HG02840 (cell line): Measurements from ENCODE around the gene GRAMD2B.
"Not testable (repeated sequence)": the region's sequence is repeated elsewhere in the genome, so short reads cannot be mapped to it uniquely, and the experiment has no call there.

ENCODE experiments used
- ATAC-seq: cut with Tn5 transposase; IDR thresholded peaks from one replicate; pipeline ENCODE4 v1.9.1; 2021; ENCODE audit warnings: mild to moderate bottlenecking, moderate library complexity, moderate number of reproducible peaks; ENCODE audit not compliant: unreplicated experiment, low FRiP score

GRAMD2B gene

DNA sequence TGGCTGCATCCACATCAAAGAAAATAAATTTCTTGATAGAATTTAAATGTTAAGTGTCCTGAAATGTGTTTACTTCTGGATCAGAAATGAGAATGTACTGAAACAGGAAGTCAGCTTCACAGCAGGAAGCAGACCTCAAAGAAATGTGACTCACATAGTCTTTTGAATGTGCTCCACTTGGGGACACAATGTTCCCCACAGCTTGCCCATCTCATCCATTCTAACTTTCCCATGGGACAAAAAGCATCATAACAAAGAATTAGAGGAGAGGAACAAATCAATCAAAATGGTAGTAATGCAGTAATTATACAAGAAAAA, 85.7 kb downstream of the GRAMD2B start:
- no peak for ATAC-seq

GRCh38 chr5:126509339-126509738, 86.1 kb downstream of the GRAMD2B start:
- no peak for ATAC-seq

- no peak for ATAC-seq
Observed at GRCh38 chr5:126511961-126512360, 88.8 kb downstream of the GRAMD2B start.

DNA sequence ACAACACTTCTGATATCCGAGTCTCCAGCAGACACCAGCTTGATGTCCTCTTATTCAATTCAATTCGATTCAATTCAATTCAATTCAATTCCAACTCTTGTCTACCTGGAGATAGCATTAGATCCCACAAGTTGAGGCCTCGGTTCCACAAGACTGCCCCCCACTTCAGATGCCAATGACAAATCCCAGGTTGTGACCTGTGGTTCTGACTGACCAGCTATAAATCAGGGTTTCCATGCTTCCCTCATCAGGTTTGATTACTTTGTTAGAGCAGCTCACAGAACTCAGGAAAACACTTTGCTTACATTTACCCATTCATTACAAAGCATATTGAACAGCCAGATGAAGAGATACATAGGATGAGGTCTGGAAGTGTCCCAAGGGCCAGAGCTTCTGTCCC, 89.2 kb downstream of the GRAMD2B start:
- ATAC-seq = no peak

- no peak for ATAC-seq
Observed at GRCh38 chr5:126513302-126513701, 90.1 kb downstream of the GRAMD2B start.

DNA sequence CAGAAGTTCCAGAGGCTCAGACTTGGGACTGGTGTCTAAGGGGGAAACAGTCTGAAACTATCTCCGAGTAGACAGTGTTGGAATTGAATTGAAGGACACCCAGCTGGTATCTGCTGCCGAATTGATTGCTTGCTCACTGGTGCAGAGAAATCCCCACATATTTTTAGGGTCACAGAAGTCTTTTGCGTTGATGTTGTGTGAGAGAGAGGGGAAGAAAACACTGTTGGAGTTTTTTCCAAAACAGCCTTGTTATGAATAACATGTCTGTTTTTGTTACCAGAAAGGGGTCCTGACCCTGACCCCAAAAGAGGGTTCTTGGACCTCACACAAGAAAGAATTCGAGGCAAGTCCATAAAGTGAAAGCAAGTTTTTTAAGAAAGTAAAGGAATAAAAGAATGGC, 90.5 kb downstream of the GRAMD2B start:
- no peak for ATAC-seq

- ATAC-seq = no peak
Observed at GRCh38 chr5:126514131-126514557, 90.9 kb downstream of the GRAMD2B start.

- no peak for ATAC-seq
Observed at GRCh38 chr5:126514558-126515141, 91.4 kb downstream of the GRAMD2B start.

DNA sequence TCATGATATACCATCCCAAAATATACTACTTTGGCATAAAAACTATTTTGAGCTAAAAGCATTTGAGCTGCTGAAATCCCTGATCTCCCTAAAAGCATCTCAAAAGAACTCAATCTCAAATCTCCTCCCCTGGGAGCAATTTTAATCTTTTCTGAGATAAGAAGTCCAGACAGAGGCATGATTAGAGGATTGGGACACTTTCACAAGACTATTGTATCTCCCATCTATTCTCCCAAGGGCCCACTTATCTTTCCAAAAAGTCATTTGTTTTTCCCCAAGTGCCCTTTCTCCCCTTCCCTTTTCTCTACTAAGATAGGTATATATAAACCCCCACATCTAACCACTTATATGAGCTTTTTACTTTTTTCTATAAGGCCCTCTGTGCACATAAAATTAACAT, 92.1 kb downstream of the GRAMD2B start:
- ATAC-seq = no peak

DNA sequence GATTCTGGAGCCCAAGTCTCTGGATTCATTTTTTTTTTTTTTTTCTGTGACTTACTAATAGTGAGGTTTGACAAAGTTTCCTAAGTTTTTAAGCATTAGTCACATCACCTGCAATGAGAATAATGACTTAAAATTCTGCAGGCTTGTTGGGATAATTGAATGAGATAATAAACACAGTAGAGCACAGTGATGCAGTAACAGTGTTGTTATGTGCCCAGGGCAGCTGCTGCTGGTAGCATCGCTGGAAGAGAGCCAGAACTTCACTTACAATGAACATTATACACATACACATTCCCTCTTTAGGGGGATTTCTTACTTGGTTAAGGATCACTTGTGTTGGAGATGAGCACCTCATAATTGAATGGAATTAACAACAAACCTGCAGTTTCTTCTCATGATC, 92.9 kb downstream of the GRAMD2B start:
- no peak for ATAC-seq

- ATAC-seq = no peak
Observed at GRCh38 chr5:126516852-126517251, 93.6 kb downstream of the GRAMD2B start.

- ATAC-seq = not testable (repeated sequence)
Observed at GRCh38 chr5:126519223-126519622, 96.0 kb downstream of the GRAMD2B start.

- no peak for ATAC-seq
Observed at GRCh38 chr5:126519637-126520592, 96.7 kb downstream of the GRAMD2B start.

- no peak for ATAC-seq
Observed at GRCh38 chr5:126520593-126520953, 97.4 kb downstream of the GRAMD2B start.

DNA sequence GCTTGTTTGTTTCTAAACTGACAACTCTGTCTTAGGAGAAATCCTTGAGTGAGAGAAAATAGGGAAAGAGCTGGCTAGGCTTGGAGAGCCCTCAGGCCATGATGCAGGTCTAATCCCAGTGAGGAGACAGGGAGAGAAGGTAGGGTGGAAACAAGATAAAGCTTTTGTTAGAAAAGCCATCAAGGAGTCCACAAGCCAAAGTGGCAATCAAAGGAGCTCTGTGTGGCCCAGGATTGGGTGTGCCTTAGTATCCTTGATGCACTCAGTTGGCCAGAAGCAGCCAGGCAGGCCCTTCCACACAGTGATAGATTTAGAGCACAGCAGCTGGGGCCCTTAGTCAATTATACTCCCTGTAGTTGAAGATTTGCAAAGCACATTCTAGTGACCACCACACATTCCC, 97.9 kb downstream of the GRAMD2B start:
- no peak for ATAC-seq

GRCh38 chr5:126523818-126524510, 100.8 kb downstream of the GRAMD2B start:
- no peak for ATAC-seq

GRCh38 chr5:126525630-126526245, 102.5 kb downstream of the GRAMD2B start:
- no peak for ATAC-seq

DNA sequence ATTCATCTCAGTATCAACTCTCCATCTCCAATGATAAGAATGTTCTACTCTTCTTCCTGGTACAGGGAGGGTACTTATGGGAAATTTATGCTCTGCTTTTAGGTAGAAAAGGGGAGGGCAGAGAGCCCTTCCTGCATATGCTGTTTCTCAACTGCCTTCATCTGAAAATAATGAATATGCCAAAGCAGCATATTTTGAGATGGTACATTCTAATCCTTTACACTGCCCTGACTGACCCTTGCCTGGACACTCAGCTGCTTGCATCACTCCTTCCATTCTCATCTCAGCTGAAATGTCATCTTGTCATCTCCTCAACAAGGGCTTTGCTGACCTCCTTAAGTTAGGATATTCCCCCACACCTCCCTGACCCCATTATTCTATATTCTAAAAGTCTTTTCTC, 103.3 kb downstream of the GRAMD2B start:
- ATAC-seq = no peak

GRCh38 chr5:126527158-126527557, 103.9 kb downstream of the GRAMD2B start:
- no peak for ATAC-seq

- no peak for ATAC-seq
Observed at GRCh38 chr5:126527892-126528291, 104.7 kb downstream of the GRAMD2B start.

DNA sequence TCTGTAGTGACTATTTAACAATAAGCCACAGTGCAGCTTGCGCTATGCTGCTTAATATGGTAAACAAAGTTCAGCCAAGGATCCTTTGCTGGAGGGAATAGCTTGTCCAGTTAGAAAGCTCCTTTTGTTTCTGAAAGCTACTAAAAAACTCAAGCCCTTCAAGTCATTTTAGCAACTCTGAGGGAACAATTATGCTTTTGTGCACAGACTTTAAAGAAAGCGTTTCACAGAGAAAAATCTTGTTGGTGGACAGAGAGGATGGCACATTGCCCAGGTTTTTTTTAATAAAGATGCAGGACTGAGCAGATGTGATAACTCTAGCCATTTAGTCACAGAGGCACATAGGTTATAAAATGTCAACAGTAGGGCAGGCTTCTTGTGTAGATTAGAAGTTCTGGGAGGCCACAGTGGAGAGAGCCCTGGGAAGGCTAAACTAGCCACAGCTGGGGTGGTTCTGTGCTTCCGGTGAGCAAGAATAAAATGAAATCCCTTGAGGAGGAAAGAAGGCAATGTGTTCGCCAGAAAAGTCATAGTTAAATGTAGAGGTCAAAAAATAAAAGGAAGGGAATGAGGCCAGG, 108.4 kb downstream of the GRAMD2B start:
- ATAC-seq = no peak
